HepG2 (cell line): Measurements from ENCODE around the gene CACHD1. TPM values are rescaled to one million over a fixed set of nuclear protein-coding genes. Genes with fewer than 3 reads are reported as not detected.

Experiments
- ATAC-seq: fragments of 200-7000 bp; cut with Tn5 transposase; 3 replicates; pipeline ENCODE4 v1.9.1; 2020; ENCODE audit warnings: mild to moderate bottlenecking, moderate library complexity
- BruUV-seq: library from RNA; stranded (reverse); fragments of 400-500 nt; replicated peaks from 2 replicates; lab custom pipeline; 2021; lab: Mats Ljungman, UMichigan
- CTCF ChIA-PET: fragments of 300-600 bp; formaldehyde crosslinking; extraction: SDS; loops from one replicate; lab custom pipeline; 2021; ENCODE audit warnings: low total read pairs, inconsistent platforms, low intra/inter-chr PET ratio; lab: Yijun Ruan, JAX
- POLR2A ChIA-PET: fragments of 350-600 bp; sonication (Branson Sonifier 250); formaldehyde crosslinking; loops from one replicate; lab custom pipeline; 2020; ENCODE audit warnings: antibody characterized with exemption, inconsistent platforms; lab: Yijun Ruan, JAX
- DNase-seq: peaks from one replicate; pipeline ENCODE4 v3.0.0-alpha.2; 2015; ENCODE audit warnings: low spot score
- FAIRE-seq: peaks from 3 replicates; lab custom pipeline; 2011; peaks lifted over from hg19 to GRCh38; lab: Jason Lieb, UNC
- H2AFZ ChIP-seq: one replicate; pipeline ENCODE4 v1.6.1; 2011; ENCODE audit warnings: low read length, inconsistent platforms
- H3K27ac ChIP-seq: fragments of 300-600 bp; 3 replicates; pipeline ENCODE4 v1.8.0; 2011; ENCODE audit warnings: mixed run types, mild to moderate bottlenecking, mixed read lengths, low read length, inconsistent platforms; ENCODE audit not compliant: insufficient read depth; ENCODE audit errors: extremely low read length
- H3K27me3 ChIP-seq, 2 experiments: fragments of 200-600 bp in 1 of 2; 2 replicates in 1 of 2; 3 replicates in 1 of 2; pipeline versions ENCODE4 v1.6.0 to v1.8.0; 2011; ENCODE audit warnings: low read length in 2 of 2, mild to moderate bottlenecking in 2 of 2, moderate library complexity in 2 of 2, inconsistent platforms in 1 of 2; ENCODE audit not compliant: insufficient read depth in 2 of 2, control insufficient read depth in 1 of 2
- H3K36me3 ChIP-seq, 2 experiments: fragments of 200-600 bp in 1 of 2; replicated peaks in 1 of 2; 2 replicates in 1 of 2; 3 replicates in 1 of 2; pipeline versions ENCODE4 v1.5.1 to v1.8.0; 2011; ENCODE audit warnings: low read length in 2 of 2, inconsistent platforms in 1 of 2; ENCODE audit not compliant: insufficient read depth in 2 of 2, control insufficient read depth in 1 of 2
- H3K4me1 ChIP-seq: 2 replicates; pipeline ENCODE4 v1.5.1; 2012; ENCODE audit warnings: low read length, inconsistent platforms; ENCODE audit not compliant: insufficient read depth
- H3K4me2 ChIP-seq: 2 replicates; pipeline ENCODE4 v1.6.0; 2011; ENCODE audit warnings: low read depth, low read length, inconsistent platforms
- H3K4me3 ChIP-seq, 3 experiments: fragments of 200-600 bp in 1 of 3; sonication (generic), shearing (Covaris generic) in 1 of 3; replicated peaks in 1 of 3; 2 replicates each; pipeline ENCODE4 v1.5.1; 2011 to 2016; ENCODE audit warnings: low read length in 3 of 3, inconsistent platforms in 2 of 3, low read depth in 2 of 3, mild to moderate bottlenecking in 2 of 3, control low read depth in 1 of 3, mixed read lengths in 1 of 3; ENCODE audit not compliant: insufficient read depth in 1 of 3
- H3K79me2 ChIP-seq: one replicate; pipeline ENCODE4 v1.6.1; 2011; ENCODE audit warnings: low read length, inconsistent platforms; ENCODE audit not compliant: insufficient read depth
- H3K9ac ChIP-seq: 2 replicates; pipeline ENCODE4 v1.6.0; 2011; ENCODE audit warnings: mild to moderate bottlenecking, low read depth, low read length, inconsistent platforms; ENCODE audit not compliant: insufficient read depth
- H3K9me3 ChIP-seq: 2 replicates; pipeline ENCODE4 v1.5.1; 2012; ENCODE audit warnings: mild to moderate bottlenecking, low read length
- H4K20me1 ChIP-seq: 2 replicates; pipeline ENCODE4 v1.6.0; 2011; ENCODE audit warnings: inconsistent platforms, mild to moderate bottlenecking, low read length, moderate library complexity; ENCODE audit not compliant: insufficient read depth
- ERF ChIP-seq: IDR thresholded peaks from 2 replicates; pipeline ENCODE4 v1.6.1; 2018; ENCODE audit warnings: missing biosample characterization, missing genetic modification reagents
- GATAD2A ChIP-seq: IDR thresholded peaks from 2 replicates; pipeline ENCODE4 v1.6.1; 2016
- IKZF1 ChIP-seq: fragments of 450-650 bp; IDR thresholded peaks from 2 replicates; pipeline ENCODE4 v1.7.1; 2016
- IRF2 ChIP-seq: IDR thresholded peaks from 2 replicates; pipeline ENCODE4 v1.6.1; 2018; ENCODE audit warnings: missing genetic modification reagents, missing compliant biosample characterization
- MBNL3 ChIP-seq: fragments of 250-450 bp; sonication (Bioruptor Pico); conservative IDR thresholded peaks from 2 replicates; pipeline ENCODE4 v1.8.0; 2022; ENCODE audit warnings: mild to moderate bottlenecking, inconsistent platforms
- NCOR1 ChIP-seq: fragments of 200-600 bp; sonication (generic); IDR thresholded peaks from 2 replicates; pipeline ENCODE4 v1.7.0; 2017; ENCODE audit warnings: antibody characterized with exemption, low read length, borderline replicate concordance
- NFE2 ChIP-seq: sonication (generic); formaldehyde crosslinking; IDR thresholded peaks from 2 replicates; pipeline ENCODE4 v1.4.0; 2020; ENCODE audit warnings: missing genetic modification reagents
- NFRKB ChIP-seq: fragments of 450-650 bp; IDR thresholded peaks from 2 replicates; pipeline ENCODE4 v1.6.1; 2017
- ZBTB34 ChIP-seq: sonication (generic); formaldehyde crosslinking; IDR thresholded peaks from 2 replicates; pipeline ENCODE4 v1.8.0; 2022; ENCODE audit warnings: mild to moderate bottlenecking, missing genetic modification reagents
- ZFX ChIP-seq: sonication (generic); formaldehyde crosslinking; IDR thresholded peaks from 2 replicates; pipeline ENCODE4 v1.4.0; 2020; ENCODE audit warnings: mild to moderate bottlenecking, low read depth, missing genetic modification reagents, moderate library complexity
- ZNF264 ChIP-seq: sonication (generic); formaldehyde crosslinking; IDR thresholded peaks from 2 replicates; pipeline ENCODE4 v1.4.0; 2020; ENCODE audit warnings: missing genetic modification reagents
- ZNF720 ChIP-seq: sonication (generic); formaldehyde crosslinking; IDR thresholded peaks from 2 replicates; pipeline ENCODE4 v1.4.0; 2020; ENCODE audit warnings: missing genetic modification reagents
- ZSCAN20 ChIP-seq: sonication (generic); formaldehyde crosslinking; IDR thresholded peaks from 2 replicates; pipeline ENCODE4 v1.4.0; 2020; ENCODE audit warnings: missing genetic modification reagents, mild to moderate bottlenecking, borderline replicate concordance
- WGBS: methylation state at CpG from one replicate; pipeline ENCODE4 v1.1.6; 2017; ENCODE audit warnings: low lambda C conversion rate; 5-methylcytosine and 5-hydroxymethylcytosine counted together
- in situ Hi-C: cut with HindIII; loops from 2 replicates; pipeline ENCODE4 v1.10.0; 2017; ENCODE audit warnings: low pct_unique_long_range_greater_than_20kb; ENCODE audit not compliant: extremely low pct_ligation_motif_present
- intact Hi-C: fragments of 100-400 bp; cut with micrococcal nuclease; formaldehyde crosslinking; loops from one replicate; pipeline ENCODE4 v1.10.0; 2022; ENCODE audit not compliant: unreplicated experiment
- polyA plus RNA-seq, 8 experiments: library from polyadenylated mRNA; depleted of rRNA in 3 of 8; stranded (reverse) in 7 of 8; unstranded in 1 of 8; fragments of >200 nt; fragmentation: Illumina TruSeq in 4 of 8; extraction: Trizol in 4 of 8; gene quantifications; 2 replicates each; pipeline versions ENCODE4 v1.2.1 to v1.2.3, GENCODE V29; 2011 to 2016; ENCODE audit warnings: low read depth in 4 of 8, missing spikeins in 1 of 8, mixed read lengths in 1 of 8; ENCODE audit not compliant: insufficient read depth in 1 of 8
- total RNA-seq, 5 experiments: library from RNA; depleted of rRNA; stranded (reverse); fragments of >200 nt; fragmentation: Illumina TruSeq; extraction: Trizol; gene quantifications; 2 replicates each; pipeline ENCODE4 v1.2.3, GENCODE V29; 2016; ENCODE audit warnings: low read depth in 1 of 5
- TF ChIP-seq, protein P1 (sequence below): IDR thresholded peaks from 2 replicates; pipeline ENCODE4 v1.6.1; 2016; ENCODE audit warnings: missing compliant biosample characterization, missing genetic modification reagents, borderline replicate concordance
- TF ChIP-seq, protein P2 (sequence below), 2 experiments: sonication (generic) in 1 of 2; formaldehyde crosslinking in 1 of 2; IDR thresholded peaks; 2 replicates each; pipeline versions ENCODE4 v1.4.0 to v1.6.1; 2016 to 2020; ENCODE audit warnings: borderline replicate concordance in 1 of 2, low read depth in 1 of 2, mild to moderate bottlenecking in 1 of 2, missing genetic modification reagents in 1 of 2
- TF ChIP-seq, protein P3 (sequence below): sonication (generic); formaldehyde crosslinking; IDR thresholded peaks from 2 replicates; pipeline ENCODE4 v1.5.1; 2020; ENCODE audit warnings: missing genetic modification reagents, mild to moderate bottlenecking, borderline replicate concordance

The CACHD1 gene
- total and polyA plus RNA-seq, 2 of the 13 experiments (the other 11 are each of a cell fraction or from before 2014, with no cell fraction given) = 0.11 TPM; not detected in 1

GRCh38 chr1:64572222-64572900, 102.4 kb downstream of the CACHD1 start:
- Histone ChIP-seq H3K4me2 (no peak overlapping the region), H3K79me2 (no peaks in the 10 kb centered on the region), H3K4me3 (no peak overlapping the region), H3K4me1 (no peaks in the 10 kb centered on the region), H3K36me3 (no peaks in the 10 kb centered on the region), H3K9me3 (no peaks in the 10 kb centered on the region), H2AFZ (no peak overlapping the region), H3K27me3 (no peaks in the 10 kb centered on the region), H3K9ac (no peak overlapping the region), H4K20me1 (no peaks in the 10 kb centered on the region), H3K27ac (no peak overlapping the region)
- CTCF ChIA-PET = no interaction called here
- no TSS peak for BruUV-seq
- FAIRE-seq (no peak), ATAC-seq (no peak), DNase-seq (no peak)
- POLR2A ChIA-PET = no interaction called here
- in situ Hi-C loops (no loop called here), intact Hi-C loops (no loop called here)
- 22% methylated on average over 5 of the region's 5 CpGs for WGBS
- TF ChIP-seq ZNF264 (CRISPR knock-in tag) = no peak
- TF ChIP-seq GATAD2A (CRISPR knock-in tag) = no peak
- no peak for TF ChIP-seq NCOR1
- TF ChIP-seq, protein P1, sequence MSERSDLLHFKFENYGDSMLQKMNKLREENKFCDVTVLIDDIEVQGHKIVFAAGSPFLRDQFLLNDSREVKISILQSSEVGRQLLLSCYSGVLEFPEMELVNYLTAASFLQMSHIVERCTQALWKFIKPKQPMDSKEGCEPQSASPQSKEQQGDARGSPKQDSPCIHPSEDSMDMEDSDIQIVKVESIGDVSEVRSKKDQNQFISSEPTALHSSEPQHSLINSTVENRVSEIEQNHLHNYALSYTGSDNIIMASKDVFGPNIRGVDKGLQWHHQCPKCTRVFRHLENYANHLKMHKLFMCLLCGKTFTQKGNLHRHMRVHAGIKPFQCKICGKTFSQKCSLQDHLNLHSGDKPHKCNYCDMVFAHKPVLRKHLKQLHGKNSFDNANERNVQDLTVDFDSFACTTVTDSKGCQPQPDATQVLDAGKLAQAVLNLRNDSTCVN (CRISPR knock-in tag) = no peak
- no peak for TF ChIP-seq ZFX
- no peak for TF ChIP-seq MBNL3 (CRISPR knock-in tag)
- no peak for TF ChIP-seq ERF (CRISPR knock-in tag)
- no peak for TF ChIP-seq NFE2
- TF ChIP-seq, protein P2, sequence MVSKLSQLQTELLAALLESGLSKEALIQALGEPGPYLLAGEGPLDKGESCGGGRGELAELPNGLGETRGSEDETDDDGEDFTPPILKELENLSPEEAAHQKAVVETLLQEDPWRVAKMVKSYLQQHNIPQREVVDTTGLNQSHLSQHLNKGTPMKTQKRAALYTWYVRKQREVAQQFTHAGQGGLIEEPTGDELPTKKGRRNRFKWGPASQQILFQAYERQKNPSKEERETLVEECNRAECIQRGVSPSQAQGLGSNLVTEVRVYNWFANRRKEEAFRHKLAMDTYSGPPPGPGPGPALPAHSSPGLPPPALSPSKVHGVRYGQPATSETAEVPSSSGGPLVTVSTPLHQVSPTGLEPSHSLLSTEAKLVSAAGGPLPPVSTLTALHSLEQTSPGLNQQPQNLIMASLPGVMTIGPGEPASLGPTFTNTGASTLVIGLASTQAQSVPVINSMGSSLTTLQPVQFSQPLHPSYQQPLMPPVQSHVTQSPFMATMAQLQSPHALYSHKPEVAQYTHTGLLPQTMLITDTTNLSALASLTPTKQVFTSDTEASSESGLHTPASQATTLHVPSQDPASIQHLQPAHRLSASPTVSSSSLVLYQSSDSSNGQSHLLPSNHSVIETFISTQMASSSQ (IDR thresholded peaks at IDR 0.05; ENCODE audit: low read depth) = no peak
- TF ChIP-seq, protein P2 (CRISPR knock-in tag; IDR thresholded peaks at IDR 0.05; ENCODE audit: borderline replicate concordance) = no peak
- no peak for TF ChIP-seq ZNF720 (CRISPR knock-in tag)
- no peak for TF ChIP-seq ZBTB34 (CRISPR knock-in tag)
- TF ChIP-seq, protein P3, sequence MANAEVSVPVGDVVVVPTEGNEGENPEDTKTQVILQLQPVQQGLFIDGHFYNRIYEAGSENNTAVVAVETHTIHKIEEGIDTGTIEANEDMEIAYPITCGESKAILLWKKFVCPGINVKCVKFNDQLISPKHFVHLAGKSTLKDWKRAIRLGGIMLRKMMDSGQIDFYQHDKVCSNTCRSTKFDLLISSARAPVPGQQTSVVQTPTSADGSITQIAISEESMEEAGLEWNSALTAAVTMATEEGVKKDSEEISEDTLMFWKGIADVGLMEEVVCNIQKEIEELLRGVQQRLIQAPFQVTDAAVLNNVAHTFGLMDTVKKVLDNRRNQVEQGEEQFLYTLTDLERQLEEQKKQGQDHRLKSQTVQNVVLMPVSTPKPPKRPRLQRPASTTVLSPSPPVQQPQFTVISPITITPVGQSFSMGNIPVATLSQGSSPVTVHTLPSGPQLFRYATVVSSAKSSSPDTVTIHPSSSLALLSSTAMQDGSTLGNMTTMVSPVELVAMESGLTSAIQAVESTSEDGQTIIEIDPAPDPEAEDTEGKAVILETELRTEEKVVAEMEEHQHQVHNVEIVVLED (CRISPR knock-in tag) = no peak
- no peak for TF ChIP-seq NFRKB
- TF ChIP-seq IKZF1 = no peak
- no peak for TF ChIP-seq IRF2 (CRISPR knock-in tag)
- no peak for TF ChIP-seq ZSCAN20 (CRISPR knock-in tag)
